Breast epithelium (tissue), 3 donors: ENCODE data around the gene MDH2.
"Not testable (repeated sequence)": the region's sequence is repeated elsewhere in the genome, so short reads cannot be mapped to it uniquely, and the experiment has no call there.

Experiments used
- POLR2A ChIP-seq: fragments of 450-650 bp; IDR thresholded peaks from one replicate; pipeline ENCODE4 v1.6.1; 2016; ENCODE audit warnings: antibody characterized with exemption, mild to moderate bottlenecking, moderate library complexity
- TF ChIP-seq, protein P1 (sequence below), 3 donors: fragments of 450-650 bp; IDR thresholded peaks; one replicate each; pipeline ENCODE4 v1.5.1; 2016 to 2017; ENCODE audit warnings: antibody characterized with exemption in 3 of 3, mild to moderate bottlenecking in 3 of 3, moderate library complexity in 3 of 3

GRCh38 chr7:76029682-76030081 lies 18.2 kb upstream of the MDH2 start:
- not testable (repeated sequence) for TF ChIP-seq POLR2A
- TF ChIP-seq, protein P1, sequence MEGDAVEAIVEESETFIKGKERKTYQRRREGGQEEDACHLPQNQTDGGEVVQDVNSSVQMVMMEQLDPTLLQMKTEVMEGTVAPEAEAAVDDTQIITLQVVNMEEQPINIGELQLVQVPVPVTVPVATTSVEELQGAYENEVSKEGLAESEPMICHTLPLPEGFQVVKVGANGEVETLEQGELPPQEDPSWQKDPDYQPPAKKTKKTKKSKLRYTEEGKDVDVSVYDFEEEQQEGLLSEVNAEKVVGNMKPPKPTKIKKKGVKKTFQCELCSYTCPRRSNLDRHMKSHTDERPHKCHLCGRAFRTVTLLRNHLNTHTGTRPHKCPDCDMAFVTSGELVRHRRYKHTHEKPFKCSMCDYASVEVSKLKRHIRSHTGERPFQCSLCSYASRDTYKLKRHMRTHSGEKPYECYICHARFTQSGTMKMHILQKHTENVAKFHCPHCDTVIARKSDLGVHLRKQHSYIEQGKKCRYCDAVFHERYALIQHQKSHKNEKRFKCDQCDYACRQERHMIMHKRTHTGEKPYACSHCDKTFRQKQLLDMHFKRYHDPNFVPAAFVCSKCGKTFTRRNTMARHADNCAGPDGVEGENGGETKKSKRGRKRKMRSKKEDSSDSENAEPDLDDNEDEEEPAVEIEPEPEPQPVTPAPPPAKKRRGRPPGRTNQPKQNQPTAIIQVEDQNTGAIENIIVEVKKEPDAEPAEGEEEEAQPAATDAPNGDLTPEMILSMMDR (IDR thresholded peaks at IDR 0.05) = not testable (repeated sequence)
